SU-DHL-6 (cell line): ENCODE measurements around the gene SDS.

ENCODE experiments used
- H2AFZ ChIP-seq: fragments of 200-600 bp; sonication (generic); 2 replicates; pipeline ENCODE4 v1.6.1; 2014; ENCODE audit warnings: low read depth, mild to moderate bottlenecking, moderate library complexity, mixed read lengths, antibody characterized with exemption, low read length; ENCODE audit not compliant: severe bottlenecking
- H3F3A ChIP-seq: fragments of 200-600 bp; shearing (Covaris generic); 2 replicates; pipeline ENCODE4 v1.6.0; 2016; ENCODE audit warnings: antibody characterized with exemption, mild to moderate bottlenecking; ENCODE audit not compliant: insufficient read depth
- H3K27ac ChIP-seq: fragments of 200-600 bp; sonication (generic); 2 replicates; pipeline ENCODE4 v1.5.1; 2016; ENCODE audit warnings: low read depth, mild to moderate bottlenecking, low read length, moderate library complexity, mixed read lengths
- H3K27me3 ChIP-seq: fragments of 200-600 bp; sonication (generic), shearing (Covaris generic); 2 replicates; pipeline ENCODE4 v1.6.0; 2014; ENCODE audit warnings: mild to moderate bottlenecking, low read length
- H3K36me3 ChIP-seq: fragments of 200-600 bp; sonication (generic); 2 replicates; pipeline ENCODE4 v1.6.1; 2014; ENCODE audit warnings: mild to moderate bottlenecking, low read length, mixed read lengths
- H3K4me2 ChIP-seq: fragments of 300-600, 200-600 bp; shearing (Covaris generic), sonication (generic); 2 replicates; pipeline ENCODE4 v1.6.0; 2014; ENCODE audit warnings: low read length, low read depth, mild to moderate bottlenecking; ENCODE audit not compliant: poor library complexity, severe bottlenecking
- H3K4me3 ChIP-seq: fragments of 200-600 bp; sonication (generic); 2 replicates; pipeline ENCODE4 v1.5.1; 2014; ENCODE audit warnings: antibody characterized with exemption, low read length, mild to moderate bottlenecking, mixed read lengths; ENCODE audit not compliant: insufficient read depth, poor library complexity, severe bottlenecking
- H3K79me2 ChIP-seq: fragments of 200-600 bp; sonication (generic); 2 replicates; pipeline ENCODE4 v1.6.1; 2014; ENCODE audit warnings: mild to moderate bottlenecking, low read length, moderate library complexity; ENCODE audit not compliant: insufficient read depth
- H3K9ac ChIP-seq: fragments of 200-600 bp; sonication (generic); 2 replicates; pipeline ENCODE4 v1.7.0; 2014; ENCODE audit warnings: mild to moderate bottlenecking, low read length
- H3K9me2 ChIP-seq: fragments of 200-600 bp; sonication (generic); replicated peaks from 2 replicates; pipeline ENCODE4 v1.6.1; 2014; ENCODE audit warnings: low read length; ENCODE audit not compliant: insufficient read depth
- H3K9me3 ChIP-seq: fragments of 200-600 bp; sonication (generic); 2 replicates; pipeline ENCODE4 v1.6.1; 2014; ENCODE audit warnings: low read length, mixed read lengths; ENCODE audit not compliant: insufficient read depth
- H4K20me1 ChIP-seq: fragments of 200-600 bp; sonication (generic); 2 replicates; pipeline ENCODE4 v1.6.1; 2014; ENCODE audit warnings: low read depth, mild to moderate bottlenecking, antibody characterized with exemption, low read length, moderate library complexity, mixed read lengths
- EZH2phosphoT487 ChIP-seq: fragments of 200-600 bp; sonication (generic), shearing (Covaris generic); conservative IDR thresholded peaks from 2 replicates; pipeline ENCODE4 v1.6.1; 2018; ENCODE audit warnings: mild to moderate bottlenecking, antibody characterized with exemption, low read length, moderate library complexity, mixed read lengths
- TF ChIP-seq, protein P1 (sequence below): fragments of 200-600 bp; sonication (generic); IDR thresholded peaks from one replicate; pipeline ENCODE4 v1.5.1; 2017; ENCODE audit warnings: antibody characterized with exemption, mild to moderate bottlenecking, low read length, moderate library complexity; ENCODE audit not compliant: insufficient read depth, poor library complexity, severe bottlenecking

The SDS gene

DNA sequence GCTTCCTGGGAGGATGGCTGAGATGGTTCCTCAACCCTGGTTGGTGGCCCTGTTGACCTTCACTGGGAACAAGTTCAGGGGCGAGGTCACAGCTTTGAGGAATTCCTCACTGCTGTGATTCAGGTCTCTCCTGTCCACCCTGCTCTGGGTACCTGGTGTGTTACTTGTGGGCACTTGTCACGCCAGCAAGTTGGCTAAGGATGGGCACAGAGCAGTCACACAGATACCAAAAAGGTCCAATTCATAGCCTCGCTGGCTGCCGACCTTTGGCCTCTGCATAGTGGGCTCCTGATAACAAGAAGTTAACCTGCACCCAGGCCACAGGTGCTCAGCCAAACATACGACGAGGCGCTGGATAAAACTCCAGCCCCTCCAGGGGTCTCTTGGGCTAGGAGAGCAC is 11.2 kb downstream of the SDS start:
- Histone ChIP-seq H3K27ac (no peak overlapping the region), H2AFZ (no peak overlapping the region), H3K27me3 (no peaks in the 10 kb centered on the region), H3K9me3 (no peaks in the 10 kb centered on the region), H3K36me3 (no peaks in the 10 kb centered on the region), H3K9me2 (no peaks in the 10 kb centered on the region), H3K4me2 (no peak overlapping the region), H3K9ac (no peak overlapping the region), H3K4me3 (no peak overlapping the region), H4K20me1 (no peaks in the 10 kb centered on the region), H3K79me2 (no peaks in the 10 kb centered on the region), H3F3A (no peaks in the 10 kb centered on the region)
- no peak for TF ChIP-seq EZH2phosphoT487
- TF ChIP-seq, protein P1, sequence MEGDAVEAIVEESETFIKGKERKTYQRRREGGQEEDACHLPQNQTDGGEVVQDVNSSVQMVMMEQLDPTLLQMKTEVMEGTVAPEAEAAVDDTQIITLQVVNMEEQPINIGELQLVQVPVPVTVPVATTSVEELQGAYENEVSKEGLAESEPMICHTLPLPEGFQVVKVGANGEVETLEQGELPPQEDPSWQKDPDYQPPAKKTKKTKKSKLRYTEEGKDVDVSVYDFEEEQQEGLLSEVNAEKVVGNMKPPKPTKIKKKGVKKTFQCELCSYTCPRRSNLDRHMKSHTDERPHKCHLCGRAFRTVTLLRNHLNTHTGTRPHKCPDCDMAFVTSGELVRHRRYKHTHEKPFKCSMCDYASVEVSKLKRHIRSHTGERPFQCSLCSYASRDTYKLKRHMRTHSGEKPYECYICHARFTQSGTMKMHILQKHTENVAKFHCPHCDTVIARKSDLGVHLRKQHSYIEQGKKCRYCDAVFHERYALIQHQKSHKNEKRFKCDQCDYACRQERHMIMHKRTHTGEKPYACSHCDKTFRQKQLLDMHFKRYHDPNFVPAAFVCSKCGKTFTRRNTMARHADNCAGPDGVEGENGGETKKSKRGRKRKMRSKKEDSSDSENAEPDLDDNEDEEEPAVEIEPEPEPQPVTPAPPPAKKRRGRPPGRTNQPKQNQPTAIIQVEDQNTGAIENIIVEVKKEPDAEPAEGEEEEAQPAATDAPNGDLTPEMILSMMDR, result no peak

DNA sequence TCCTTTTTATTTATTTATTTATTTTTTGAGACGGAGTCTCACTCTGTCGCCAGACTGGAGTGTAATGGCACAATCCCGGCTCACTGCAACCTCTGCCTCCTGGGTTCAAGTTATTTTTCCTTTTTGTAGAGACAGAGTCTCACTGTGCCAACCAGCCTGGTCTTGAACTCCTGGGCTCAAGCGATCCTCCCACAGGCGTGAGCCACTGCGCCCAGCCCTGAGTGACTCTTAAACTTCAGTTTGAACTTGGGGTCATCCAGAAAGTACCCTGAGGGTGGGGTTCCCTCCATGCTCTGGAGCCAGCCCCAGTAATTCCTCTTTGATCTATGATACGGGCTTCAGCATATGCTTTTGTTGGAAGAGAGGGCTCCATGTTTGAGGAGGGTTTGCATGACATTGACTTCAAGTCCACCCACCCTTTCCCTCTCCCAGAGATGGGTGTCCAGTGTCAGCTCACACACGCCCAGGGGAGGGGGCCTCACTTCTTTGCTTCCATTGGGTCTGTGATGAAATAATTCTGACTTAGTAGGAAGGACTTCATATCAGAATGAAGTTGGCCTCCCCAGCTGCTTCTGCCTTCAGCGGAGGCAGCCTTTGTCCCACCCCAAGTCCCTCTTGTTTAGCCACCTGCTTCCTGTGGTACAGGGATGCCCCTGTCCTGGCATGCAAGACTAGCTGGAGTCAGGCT is 11.9 kb downstream of the SDS start:
- no peaks in the 10 kb centered on the region for H3K79me2 ChIP-seq
- no peaks in the 10 kb centered on the region for H3K9me2 ChIP-seq
- H3K27ac ChIP-seq, result no peak overlapping the region
- no peak overlapping the region for H3K9ac ChIP-seq
- H3K4me3 ChIP-seq, result no peak overlapping the region
- no peaks in the 10 kb centered on the region for H4K20me1 ChIP-seq
- H3K27me3 ChIP-seq, result no peaks in the 10 kb centered on the region
- no peaks in the 10 kb centered on the region for H3F3A ChIP-seq
- H3K4me2 ChIP-seq, result no peak overlapping the region
- H3K36me3 ChIP-seq, result no peaks in the 10 kb centered on the region
- no peaks in the 10 kb centered on the region for H3K9me3 ChIP-seq
- no peak overlapping the region for H2AFZ ChIP-seq
- no peak for TF ChIP-seq EZH2phosphoT487
- TF ChIP-seq, protein P1, result no peak

DNA sequence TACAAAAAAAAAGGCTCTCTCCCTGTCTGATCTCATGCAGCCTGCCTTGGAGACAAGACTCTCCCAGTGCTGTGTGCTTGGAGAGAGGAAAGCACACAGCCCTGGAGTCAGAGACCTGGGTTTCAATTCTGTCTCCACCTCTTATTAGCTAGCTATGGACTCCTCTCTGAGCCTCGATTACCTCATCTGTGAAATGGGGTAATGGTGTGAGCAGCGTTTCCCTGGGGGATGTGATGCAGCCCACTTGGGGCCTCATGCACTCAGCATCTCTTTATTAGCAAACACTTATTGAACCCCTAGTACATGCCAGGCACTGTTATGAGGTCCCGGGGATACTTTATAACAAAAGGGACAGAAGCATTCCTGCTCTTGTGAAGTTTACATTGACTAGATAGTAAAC is 12.5 kb downstream of the SDS start:
- Histone ChIP-seq H3K9me2 (no peaks in the 10 kb centered on the region), H3K9me3 (no peaks in the 10 kb centered on the region), H3K4me2 (no peak overlapping the region), H3F3A (no peaks in the 10 kb centered on the region), H2AFZ (no peak overlapping the region), H3K9ac (no peak overlapping the region), H3K27ac (no peak overlapping the region), H4K20me1 (no peaks in the 10 kb centered on the region), H3K4me3 (no peak overlapping the region), H3K79me2 (no peaks in the 10 kb centered on the region), H3K36me3 (no peaks in the 10 kb centered on the region), H3K27me3 (no peaks in the 10 kb centered on the region)
- TF ChIP-seq, protein P1, result no peak
- no peak for TF ChIP-seq EZH2phosphoT487
